ENCODE measurements around the gene PWWP2A.

Gene PWWP2A

GRCh38 chr5:160166069-160166972 lies 47.1 kb upstream of the PWWP2A start:
- DNase-seq: no peak
- Histone ChIP-seq H3K27ac (ENCODE audit: low read length) (no peak overlapping the region), H4K20me1 (ENCODE audit: insufficient read depth, low read length) (no peaks in the 10 kb centered on the region), H3K9ac (ENCODE audit: low read length) (no peak overlapping the region), H3F3A (ENCODE audit: insufficient read depth, low read length) (peaks cover 3% of the 10 kb centered on the region; the same call in 1 of the 2 replicates), H3K4me2 (ENCODE audit: low read depth, low read length) (no peak overlapping the region), H3K4me3 (ENCODE audit: low read length) (no peak overlapping the region), H3K36me3 (replicated peaks; ENCODE audit: insufficient read depth, low read length) (no peaks in the 10 kb centered on the region), H3K79me2 (ENCODE audit: low read length) (no peaks in the 10 kb centered on the region), H3K9me2 (replicated peaks; ENCODE audit: insufficient read depth, low read length) (no peaks in the 10 kb centered on the region), H3K9me3 (replicated peaks; ENCODE audit: insufficient read depth, low read length) (no peaks in the 10 kb centered on the region), H3K27me3 (replicated peaks; ENCODE audit: insufficient read depth, low read length) (no peaks in the 10 kb centered on the region), H2AFZ (ENCODE audit: low read length) (no peak overlapping the region), H3K4me1 (ENCODE audit: low read length) (peaks cover 5% of the 10 kb centered on the region; the same call in 1 of the 2 replicates)
- TF ChIP-seq EZH2 (optimal IDR thresholded peaks at IDR 0.05; ENCODE audit: low read depth, low read length): no peak

DNA sequence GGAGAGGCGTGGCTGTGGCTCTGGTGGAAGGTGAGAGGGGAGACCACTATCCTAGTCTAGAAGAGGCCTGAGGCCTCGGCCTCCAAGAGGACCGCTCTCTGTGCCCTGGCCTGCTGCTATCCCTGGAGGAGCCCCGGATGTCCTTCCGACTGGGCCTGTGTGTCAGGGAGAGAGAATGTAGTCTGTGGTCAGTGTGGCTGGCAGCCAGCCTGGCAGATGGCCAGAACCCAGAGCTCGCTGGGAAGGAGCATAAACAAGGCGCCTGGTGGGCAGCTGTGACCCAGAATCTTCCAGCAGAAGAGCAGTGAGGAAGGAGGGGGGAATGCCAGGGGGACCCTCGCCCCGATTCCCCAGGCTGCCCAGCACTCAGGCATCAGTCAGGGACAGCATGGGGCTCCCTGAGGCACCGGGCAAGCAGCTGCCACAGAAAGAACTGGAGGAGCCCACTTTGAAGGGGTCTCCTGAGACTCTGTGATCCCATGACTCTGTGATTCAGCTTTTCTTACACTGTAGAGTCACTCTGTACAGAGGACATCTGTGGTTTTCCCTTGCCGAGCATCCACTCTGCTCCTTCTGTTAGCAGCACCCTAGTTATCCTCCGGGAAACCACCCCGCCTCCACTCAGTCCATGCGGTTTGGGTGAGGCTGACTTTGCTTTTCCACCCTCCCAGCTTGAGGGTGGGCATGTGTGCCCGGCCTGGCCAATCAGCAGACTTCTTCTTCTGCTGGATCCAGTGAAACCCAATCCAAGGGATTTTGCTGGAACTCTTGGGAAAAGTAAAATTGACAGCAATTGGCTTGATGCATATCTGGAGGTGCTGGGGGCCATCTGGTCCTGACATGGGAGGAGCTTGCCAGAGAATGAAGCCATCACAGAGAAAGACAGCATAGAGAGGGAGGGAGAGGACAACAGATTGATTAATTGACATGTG lies 46.2 kb upstream of the PWWP2A start:
- Histone ChIP-seq H4K20me1 (ENCODE audit: insufficient read depth, low read length) (no peaks in the 10 kb centered on the region), H3K9ac (ENCODE audit: low read length) (no peak overlapping the region), H3K9me2 (replicated peaks; ENCODE audit: insufficient read depth, low read length) (no peaks in the 10 kb centered on the region), H3K4me2 (ENCODE audit: low read depth, low read length) (no peak overlapping the region), H3K79me2 (ENCODE audit: low read length) (no peaks in the 10 kb centered on the region), H3K4me3 (ENCODE audit: low read length) (no peak overlapping the region), H3K27me3 (replicated peaks; ENCODE audit: insufficient read depth, low read length) (no peaks in the 10 kb centered on the region), H3F3A (ENCODE audit: insufficient read depth, low read length) (peaks cover 12% of the 10 kb centered on the region), H3K4me1 (ENCODE audit: low read length) (peaks cover 8% of the 10 kb centered on the region), H2AFZ (ENCODE audit: low read length) (no peak overlapping the region), H3K36me3 (replicated peaks; ENCODE audit: insufficient read depth, low read length) (no peaks in the 10 kb centered on the region), H3K27ac (ENCODE audit: low read length) (no peak overlapping the region), H3K9me3 (replicated peaks; ENCODE audit: insufficient read depth, low read length) (no peaks in the 10 kb centered on the region)
- no peak for DNase-seq
- TF ChIP-seq EZH2 (optimal IDR thresholded peaks at IDR 0.05; ENCODE audit: low read depth, low read length): no peak
- TF ChIP-seq, protein P1, sequence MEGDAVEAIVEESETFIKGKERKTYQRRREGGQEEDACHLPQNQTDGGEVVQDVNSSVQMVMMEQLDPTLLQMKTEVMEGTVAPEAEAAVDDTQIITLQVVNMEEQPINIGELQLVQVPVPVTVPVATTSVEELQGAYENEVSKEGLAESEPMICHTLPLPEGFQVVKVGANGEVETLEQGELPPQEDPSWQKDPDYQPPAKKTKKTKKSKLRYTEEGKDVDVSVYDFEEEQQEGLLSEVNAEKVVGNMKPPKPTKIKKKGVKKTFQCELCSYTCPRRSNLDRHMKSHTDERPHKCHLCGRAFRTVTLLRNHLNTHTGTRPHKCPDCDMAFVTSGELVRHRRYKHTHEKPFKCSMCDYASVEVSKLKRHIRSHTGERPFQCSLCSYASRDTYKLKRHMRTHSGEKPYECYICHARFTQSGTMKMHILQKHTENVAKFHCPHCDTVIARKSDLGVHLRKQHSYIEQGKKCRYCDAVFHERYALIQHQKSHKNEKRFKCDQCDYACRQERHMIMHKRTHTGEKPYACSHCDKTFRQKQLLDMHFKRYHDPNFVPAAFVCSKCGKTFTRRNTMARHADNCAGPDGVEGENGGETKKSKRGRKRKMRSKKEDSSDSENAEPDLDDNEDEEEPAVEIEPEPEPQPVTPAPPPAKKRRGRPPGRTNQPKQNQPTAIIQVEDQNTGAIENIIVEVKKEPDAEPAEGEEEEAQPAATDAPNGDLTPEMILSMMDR (IDR thresholded peaks at IDR 0.05; ENCODE audit: low read length): no peak
- no peak for TF ChIP-seq EZH2phosphoT487 (IDR thresholded peaks at IDR 0.05; ENCODE audit: low read length)

- H3K9ac ChIP-seq (ENCODE audit: low read length): no peak overlapping the region
- H3K4me3 ChIP-seq (ENCODE audit: low read length): no peak overlapping the region
- H3K27me3 ChIP-seq (replicated peaks; ENCODE audit: insufficient read depth, low read length): no peaks in the 10 kb centered on the region
- no peaks in the 10 kb centered on the region for H3K36me3 ChIP-seq (replicated peaks; ENCODE audit: insufficient read depth, low read length)
- H4K20me1 ChIP-seq (ENCODE audit: insufficient read depth, low read length): no peaks in the 10 kb centered on the region
- TF ChIP-seq EZH2phosphoT487 (IDR thresholded peaks at IDR 0.05; ENCODE audit: low read length) (no peak), EZH2 (optimal IDR thresholded peaks at IDR 0.05; ENCODE audit: low read depth, low read length) (no peak)
- TF ChIP-seq, protein P1 (IDR thresholded peaks at IDR 0.05; ENCODE audit: low read length): no peak
- no peaks in the 10 kb centered on the region for H3K9me2 ChIP-seq (replicated peaks; ENCODE audit: insufficient read depth, low read length)
- H3K79me2 ChIP-seq (ENCODE audit: low read length): no peaks in the 10 kb centered on the region
- H2AFZ ChIP-seq (ENCODE audit: low read length): no peak overlapping the region
- peaks cover 14% of the 10 kb centered on the region for H3K4me1 ChIP-seq (ENCODE audit: low read length)
- no peaks in the 10 kb centered on the region for H3K9me3 ChIP-seq (replicated peaks; ENCODE audit: insufficient read depth, low read length)
- no peak for DNase-seq
- peaks cover 22% of the 10 kb centered on the region for H3F3A ChIP-seq (ENCODE audit: insufficient read depth, low read length)
- no peak overlapping the region for H3K4me2 ChIP-seq (ENCODE audit: low read depth, low read length)
- no peak overlapping the region for H3K27ac ChIP-seq (ENCODE audit: low read length)
These were observed 43.7 kb upstream of the PWWP2A start for GRCh38 chr5:160162910-160163309.

Measured in MM.1S (cell line).